Measurements from ENCODE around the gene ADA.

Gene ADA

GRCh38 chr20:44621939-44622338, 29.6 kb downstream of the ADA start:
- no peak for DNase-seq

GRCh38 chr20:44621325-44621724, 30.2 kb downstream of the ADA start:
- DNase-seq, result no peak

- DNase-seq, result no peak
Measured at GRCh38 chr20:44620030-44620429, 31.5 kb downstream of the ADA start.

- no peak for DNase-seq
Measured at GRCh38 chr20:44619294-44619693, 32.2 kb downstream of the ADA start.

GRCh38 chr20:44618318-44618731, 33.2 kb downstream of the ADA start:
- no peak for DNase-seq

DNA sequence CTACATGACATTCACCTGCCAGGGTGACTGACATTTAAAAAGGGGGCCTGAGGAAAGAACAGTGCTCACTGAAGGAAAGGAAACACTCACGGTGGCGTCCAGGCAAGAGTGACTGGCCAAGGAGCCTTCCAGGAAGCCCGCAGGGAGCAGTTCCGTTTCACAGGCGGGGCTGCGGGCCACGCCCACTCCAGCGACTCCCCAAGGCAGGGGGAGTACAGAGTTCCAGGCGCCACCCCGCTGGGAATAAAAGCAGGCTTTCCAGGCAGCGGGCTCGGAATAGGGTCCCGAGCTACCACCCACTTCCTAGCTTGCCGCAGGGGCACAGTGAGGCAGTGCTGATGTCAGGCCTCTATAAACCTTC, 34.9 kb downstream of the ADA start:
- DNase-seq, result no peak

- no peak for DNase-seq
Measured at GRCh38 chr20:44615876-44616603, 35.5 kb downstream of the ADA start.

DNA sequence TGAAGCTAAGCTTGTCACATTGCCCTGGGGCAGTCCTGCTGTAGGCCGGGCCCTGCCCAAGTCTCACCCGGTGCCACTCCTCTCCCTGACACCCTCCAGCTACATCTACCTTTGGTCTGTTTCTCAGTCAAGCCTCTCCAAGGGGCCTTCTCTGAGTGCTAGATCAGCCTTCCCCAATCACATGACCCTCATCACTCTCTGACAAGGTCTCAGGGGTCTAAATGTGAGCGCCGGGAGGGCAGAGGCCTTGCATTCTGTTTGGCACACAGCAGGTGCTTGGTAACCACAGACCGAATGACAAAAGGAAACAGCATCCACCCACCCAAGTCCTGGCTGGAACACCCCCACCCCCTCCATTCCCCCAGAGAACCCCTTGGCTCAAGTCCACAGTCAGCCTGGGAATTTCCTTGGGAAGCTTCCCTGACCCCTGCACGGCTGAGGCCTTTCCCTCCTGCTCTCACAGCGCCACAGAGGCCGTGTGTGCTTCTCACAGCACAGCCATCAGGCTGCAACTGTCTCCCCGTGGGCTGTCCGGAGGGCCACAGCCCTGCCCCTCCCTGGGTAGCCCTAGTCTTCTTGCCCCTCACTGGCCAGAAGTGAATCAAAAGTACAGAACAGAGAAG, 36.2 kb downstream of the ADA start:
- DNase-seq, result no peak

DNA sequence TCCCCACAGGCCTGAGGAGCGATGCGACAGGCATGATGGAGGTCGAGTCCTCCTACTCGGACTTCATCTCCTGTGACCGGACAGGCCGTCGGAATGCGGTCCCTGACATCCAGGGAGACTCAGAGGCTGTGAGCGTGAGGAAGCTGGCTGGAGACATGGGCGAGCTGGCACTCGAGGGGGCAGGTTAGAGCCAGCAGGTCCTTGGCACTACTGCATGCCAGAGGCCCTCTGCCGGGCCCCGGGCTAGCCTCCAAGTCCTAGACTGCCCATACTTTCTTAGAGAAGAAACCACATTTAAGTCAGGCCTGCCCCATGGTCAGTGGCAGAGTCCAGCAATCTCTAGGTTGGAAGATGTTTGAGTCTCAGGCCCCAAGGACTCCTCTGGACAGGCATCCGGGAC, 37.0 kb downstream of the ADA start:
- DNase-seq, result no peak

- DNase-seq, result no peak
Measured at GRCh38 chr20:44613575-44613974, 37.9 kb downstream of the ADA start.

DNA sequence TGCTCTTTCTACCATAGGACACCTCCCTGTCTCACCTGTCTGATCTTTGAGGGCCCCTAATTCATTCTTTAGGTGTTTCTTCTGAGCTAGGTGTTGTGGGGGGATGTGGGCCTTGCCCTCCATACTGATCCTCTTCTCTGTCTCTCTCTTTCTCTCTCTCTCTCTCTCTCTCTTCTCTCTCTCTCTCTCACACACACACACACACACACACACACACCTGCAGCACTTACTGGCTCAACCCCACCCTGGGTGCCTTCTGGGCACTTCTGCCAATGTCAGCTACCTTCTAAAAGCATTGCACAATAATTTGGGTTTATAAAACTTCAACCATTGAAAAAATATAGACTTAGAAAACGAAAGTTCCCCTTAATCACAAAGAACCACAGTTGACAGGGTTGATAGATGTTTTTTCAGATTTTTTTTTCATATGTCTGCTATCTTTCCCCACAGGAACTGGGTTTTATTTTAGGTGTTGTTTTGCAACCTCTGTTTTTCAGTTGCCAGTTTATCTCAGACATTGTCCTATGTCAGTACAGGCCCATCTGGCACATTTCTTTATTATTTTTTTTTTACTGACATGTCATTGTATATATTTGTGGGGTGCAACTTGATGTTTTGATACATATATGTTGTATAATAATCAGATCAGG, 41.1 kb downstream of the ADA start:
- no peak for DNase-seq

DNA sequence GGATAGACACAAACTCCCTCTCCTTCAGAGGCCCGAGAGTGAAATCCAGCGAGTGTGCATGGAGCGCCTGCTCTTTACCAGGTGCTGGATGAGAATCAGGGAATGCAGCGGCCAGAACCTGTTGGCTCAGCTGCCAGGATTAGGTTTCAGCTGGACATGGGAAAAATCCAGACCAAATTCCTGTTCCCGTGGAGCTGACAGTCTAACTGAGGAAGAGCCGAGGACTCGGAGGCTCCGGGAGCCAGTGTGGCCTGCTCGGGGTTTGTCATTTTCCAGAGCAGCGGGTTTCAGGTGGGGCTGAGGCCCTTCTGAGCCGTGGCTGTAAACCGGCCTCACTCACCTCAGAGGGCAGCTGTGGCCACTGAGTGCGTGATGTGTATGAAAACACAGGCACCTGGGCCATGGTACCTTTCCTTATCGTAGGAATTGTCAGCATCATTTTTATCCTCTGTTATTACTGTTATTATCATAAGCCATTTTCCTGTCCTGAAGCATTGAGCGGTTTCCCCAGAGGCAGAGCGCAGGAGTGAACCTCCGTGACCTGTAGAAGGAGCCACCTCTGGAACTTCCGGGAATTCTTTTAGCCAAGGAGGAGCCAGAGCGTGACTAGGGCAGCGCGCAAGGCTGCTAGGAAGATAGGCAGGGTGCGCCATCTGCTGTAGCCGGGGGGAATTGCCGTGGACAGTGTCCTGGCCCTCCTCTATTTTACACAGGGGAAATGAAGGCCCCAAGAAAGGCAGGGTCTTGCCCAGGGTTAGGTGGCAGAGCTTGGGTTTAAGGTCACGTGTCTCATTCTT, 41.8 kb downstream of the ADA start:
- peak; percentile 93 for DNase-seq

- DNase-seq, result no peak
Measured at GRCh38 chr20:44609006-44609515, 42.4 kb downstream of the ADA start.

DNA sequence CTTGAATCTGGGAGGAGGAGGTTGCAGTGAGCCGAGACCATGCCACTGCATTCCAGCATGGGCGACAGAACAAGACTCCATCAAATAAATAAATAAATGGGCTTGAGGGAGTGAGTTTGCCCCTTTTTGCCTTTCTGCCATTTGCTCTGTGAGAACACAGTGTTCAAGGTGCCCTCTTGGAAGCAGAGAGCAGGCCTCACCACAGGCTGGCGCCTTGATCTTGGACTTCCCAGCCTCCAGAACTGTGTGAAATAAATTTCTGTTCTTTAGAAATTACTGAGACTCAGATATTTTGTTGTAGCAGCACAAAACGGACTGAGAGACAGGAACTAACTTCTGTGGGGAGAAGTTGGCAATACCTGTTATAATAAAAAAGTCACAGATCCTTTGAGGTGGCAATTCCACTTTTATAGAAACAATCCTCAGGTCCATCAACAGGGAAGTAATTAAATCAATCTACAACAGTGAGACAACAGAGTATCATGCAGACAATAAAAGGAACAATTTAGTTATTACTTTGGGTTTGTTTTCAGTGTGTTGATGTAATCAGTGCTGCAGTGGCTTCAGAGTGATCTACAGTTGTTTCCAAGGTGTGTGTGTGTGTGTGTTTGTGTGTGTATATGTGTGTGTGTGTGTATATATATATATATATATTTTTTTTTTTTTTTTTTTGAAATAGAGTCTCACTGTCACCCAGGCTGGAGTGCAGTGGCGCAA, 44.6 kb downstream of the ADA start:
- DNase-seq, result no peak

DNA sequence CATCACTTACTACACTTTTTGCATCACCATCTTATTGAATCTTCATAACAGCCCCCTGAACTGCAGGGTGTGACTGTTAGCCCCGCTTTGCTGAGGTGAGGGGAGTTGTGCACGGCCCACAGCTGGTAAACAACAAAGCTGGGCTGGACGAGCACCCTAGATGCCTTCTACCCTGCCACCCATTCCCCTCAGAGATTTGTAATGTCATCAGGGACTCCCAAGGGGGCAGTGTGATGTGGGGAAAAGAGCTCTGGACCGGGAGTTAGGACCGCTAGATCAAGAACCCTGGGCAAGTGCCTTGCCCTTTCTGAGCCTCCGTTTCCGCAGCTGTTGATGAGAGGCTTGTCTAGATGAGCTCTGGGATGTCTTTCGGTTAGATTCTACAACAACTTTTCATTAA, 48.2 kb downstream of the ADA start:
- no peak for DNase-seq

DNA sequence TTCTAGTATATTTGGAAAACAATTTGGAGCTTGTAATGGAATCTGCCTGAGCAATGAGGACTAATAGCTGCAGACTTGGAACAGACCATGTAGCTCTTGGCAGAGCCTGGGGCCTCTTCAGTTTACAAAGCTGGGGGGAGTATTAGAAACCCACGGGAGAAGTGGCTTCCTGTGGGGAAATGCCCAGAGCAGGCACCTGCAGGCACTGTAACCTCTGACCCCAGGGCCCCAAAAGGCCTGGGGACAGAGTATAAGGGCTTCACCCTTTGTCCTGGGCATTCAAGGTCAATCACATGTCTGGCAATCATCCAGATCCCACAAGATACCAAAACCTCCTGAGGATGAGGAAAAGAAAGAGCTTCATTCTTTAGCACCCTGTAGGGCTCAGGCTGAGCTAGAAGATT, 49.7 kb downstream of the ADA start:
- no peak for DNase-seq

- DNase-seq, result no peak
Measured at GRCh38 chr20:44601236-44601671, 50.2 kb downstream of the ADA start.

DNA sequence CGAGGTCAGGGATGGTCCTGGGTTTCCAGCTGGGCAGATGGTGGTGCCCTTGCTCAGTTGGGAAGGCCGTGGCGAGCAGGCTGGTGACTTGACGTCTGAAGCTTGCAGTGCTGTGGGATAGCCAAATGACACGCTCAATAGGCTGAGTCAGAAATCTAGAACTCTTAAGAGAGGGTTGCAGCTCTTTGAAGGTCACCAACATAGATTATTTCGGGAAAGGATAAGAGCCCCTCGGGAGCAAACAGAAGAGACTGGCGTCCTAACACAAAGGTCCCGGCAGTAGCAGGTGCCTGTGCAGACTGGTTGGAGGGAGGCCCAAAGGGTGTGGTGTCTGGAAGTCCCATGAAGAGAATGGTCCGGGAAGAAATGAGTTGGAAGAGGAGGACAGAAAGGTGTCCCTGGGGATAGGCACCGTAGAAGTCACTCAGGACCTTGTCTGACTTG, 50.7 kb downstream of the ADA start:
- DNase-seq, result no peak

DNA sequence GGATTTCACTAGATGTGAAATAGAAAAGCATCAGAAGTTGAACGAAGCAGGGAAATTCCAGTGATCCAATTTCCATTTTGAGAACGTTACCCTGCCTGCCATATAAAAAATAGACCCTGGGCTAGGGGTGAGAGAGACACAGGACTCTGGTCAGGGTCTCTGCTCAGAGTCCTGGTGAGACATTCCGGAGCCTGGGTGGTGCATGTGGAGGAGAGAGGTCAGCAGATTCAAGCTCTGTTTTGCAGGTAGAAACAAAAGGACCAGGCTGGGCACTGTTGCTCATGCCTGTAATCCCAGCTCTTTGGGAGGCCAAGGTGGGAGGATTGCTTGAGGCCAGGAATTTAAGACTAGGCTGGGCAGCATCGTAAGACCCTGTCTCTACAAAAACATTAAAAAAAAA, 51.2 kb downstream of the ADA start:
- DNase-seq, result no peak

DNA sequence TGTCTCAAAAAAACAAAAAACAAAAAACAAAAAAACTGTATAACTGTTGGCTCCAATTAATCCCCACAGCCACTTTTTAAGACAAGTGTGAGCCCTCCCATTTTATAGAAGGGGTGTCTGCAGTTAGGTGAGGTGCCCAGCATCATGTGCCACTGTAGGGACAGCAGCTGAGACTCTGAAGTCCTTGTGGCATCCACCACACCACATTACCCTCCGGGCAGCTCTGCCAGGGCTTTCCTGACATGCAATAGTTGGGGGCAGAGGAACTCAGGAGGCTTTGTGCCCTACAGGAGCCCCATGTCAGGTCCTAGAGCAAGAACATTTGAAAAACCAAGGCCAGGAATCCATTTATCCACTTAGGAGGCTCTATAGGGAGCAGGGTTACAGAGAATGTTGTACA, 51.8 kb downstream of the ADA start:
- no peak for DNase-seq

DNA sequence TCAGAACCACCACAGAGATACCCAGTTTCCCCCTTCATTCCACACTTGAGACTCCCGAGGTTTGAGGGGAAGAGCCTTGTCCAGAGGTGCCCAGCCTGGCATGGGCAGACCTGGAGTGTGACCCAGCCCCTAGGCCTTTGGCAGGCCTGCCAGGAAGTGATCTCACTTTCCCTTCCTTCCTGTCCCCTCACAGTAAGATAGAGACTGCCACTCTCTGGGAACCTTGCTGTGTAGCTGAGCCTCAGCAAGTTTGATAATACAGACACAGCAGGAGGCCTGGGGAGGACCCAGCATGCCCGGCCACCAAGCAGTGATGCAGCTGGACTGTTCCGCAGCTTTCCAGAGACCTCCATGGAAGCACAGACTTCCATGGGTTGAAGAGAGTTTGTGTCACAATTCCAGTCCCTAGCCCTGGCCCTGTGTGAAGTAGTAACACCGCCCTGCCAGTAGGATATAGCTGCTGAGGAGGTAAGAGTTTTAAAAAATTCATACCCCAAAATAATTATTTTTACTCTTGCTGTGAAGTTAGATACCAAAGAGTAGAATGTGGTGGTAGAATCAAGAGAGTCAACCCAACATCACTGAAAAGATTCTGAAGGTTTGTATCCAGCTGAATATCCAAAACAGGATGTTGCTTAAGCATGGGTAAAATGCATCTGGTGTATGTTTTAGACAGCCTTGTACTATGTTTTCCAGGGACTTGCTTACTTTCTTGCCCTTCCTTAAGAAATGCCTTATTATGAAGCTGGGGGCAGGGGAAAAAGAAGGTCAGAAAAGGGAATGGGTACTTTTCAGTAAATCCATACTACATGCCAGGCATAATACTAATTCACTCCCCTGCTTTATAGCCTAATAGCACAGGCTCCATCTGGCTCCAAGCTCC, 52.8 kb downstream of the ADA start:
- DNase-seq, result no peak

GRCh38 chr20:44597930-44598329, 53.6 kb downstream of the ADA start:
- DNase-seq, result no peak
